ENCODE measurements around the gene TTC38. TPM values are rescaled to one million over a fixed set of nuclear protein-coding genes. Genes with fewer than 3 reads are reported as not detected.

The TTC38 gene
- total RNA-seq, 4 donors from 2014 or later = 13.6 to 30.5 (median 19.5) TPM

GRCh38 chr22:46296257-46297150 lies 28.7 kb downstream of the TTC38 start, which contains the start of gene GTSE1:
Gene GTSE1, plus strand, starts transcription at chr22:46296870. Its CDS starts 531 bp downstream, at chr22:46297401.
- H3K4me1 ChIP-seq = peaks cover 14 to 30% (median 16%) of the 10 kb centered on the region in 3 donors
- DNase-seq = peak; percentile 86
- H3K4me3 ChIP-seq = peak within 1 kb of the TSS; percentile 55 to 63 (median 60)
- intact Hi-C loops (cut with DNase I) = no loop called here
- peak within 1 kb of the TSS; percentile 84 to 95 (median 88) for H3K27ac ChIP-seq
- H3K36me3 ChIP-seq = peaks cover 4 to 22% (median 8%) of the 10 kb centered on the region in 3 donors
- WGBS, 2 donors = 3 to 4% methylated on average over 6 to 23 of the region's 76 CpGs
- H3K27me3 ChIP-seq = no peaks in the 10 kb centered on the region
- TF ChIP-seq POLR2A (IDR thresholded peaks at IDR 0.05) (peak in 3 of 4 donors; percentile 39 to 69 (median 62)), CTCF (IDR thresholded peaks at IDR 0.05) (peak in 3 of 6 experiments; percentile 10 to 59 (median 17))
- peaks cover 0 to 7% (median 0%) of the 10 kb centered on the region in 3 donors for H3K9me3 ChIP-seq

GRCh38 chr22:46297151-46297812 lies 29.5 kb downstream of the TTC38 start:
- no peak for DNase-seq
- 4 to 16% methylated on average over 6 to 18 of the region's 32 CpGs for WGBS, 2 donors
- intact Hi-C loops (cut with DNase I) = no loop called here

GRCh38 chr22:46299101-46299500 lies 31.3 kb downstream of the TTC38 start:
- Histone ChIP-seq H3K4me3 (no peak overlapping the region), H3K4me1 (peaks cover 14 to 27% (median 16%) of the 10 kb centered on the region in 3 donors), H3K27me3 (no peaks in the 10 kb centered on the region), H3K36me3 (no peaks in the 10 kb centered on the region), H3K27ac (no peak overlapping the region), H3K9me3 (no peaks in the 10 kb centered on the region)
- 89 to 91% methylated on average over 13 of the region's 13 CpGs for WGBS, 2 donors
- intact Hi-C loops (cut with DNase I) = no loop called here
- no peak for DNase-seq
- TF ChIP-seq POLR2A (IDR thresholded peaks at IDR 0.05) = no peak
- TF ChIP-seq CTCF (IDR thresholded peaks at IDR 0.05) = no peak

More at GRCh38 chr22:46297151-46297812, 29.5 kb downstream of the TTC38 start:
- TF ChIP-seq CTCF (IDR thresholded peaks at IDR 0.05) (no peak), POLR2A (IDR thresholded peaks at IDR 0.05) (no peak)
- peaks cover 14 to 30% (median 16%) of the 10 kb centered on the region in 3 donors for H3K4me1 ChIP-seq
- H3K9me3 ChIP-seq = peaks cover 0 to 1% (median 0%) of the 10 kb centered on the region in 3 donors
- peak overlapping the region; percentile 55 to 63 (median 60) for H3K4me3 ChIP-seq
- no peaks in the 10 kb centered on the region for H3K27me3 ChIP-seq
- H3K27ac ChIP-seq = peak overlapping the region in 3 of 4 donors; percentile 84 to 95 (median 88)
- H3K36me3 ChIP-seq = peaks cover 3 to 14% (median 6%) of the 10 kb centered on the region in 3 donors

- no peak for DNase-seq
- no peak overlapping the region for H3K27ac ChIP-seq
- no peak overlapping the region for H3K4me3 ChIP-seq
- H3K9me3 ChIP-seq = no peaks in the 10 kb centered on the region
- intact Hi-C loops (cut with DNase I) = no loop called here
- no peaks in the 10 kb centered on the region for H3K36me3 ChIP-seq
- H3K4me1 ChIP-seq = peaks cover 14 to 24% (median 14%) of the 10 kb centered on the region in 3 donors
- WGBS, 2 donors = 91 to 100% methylated on average over 6 to 7 of the region's 7 CpGs
- no peaks in the 10 kb centered on the region for H3K27me3 ChIP-seq
- no peak for TF ChIP-seq POLR2A (IDR thresholded peaks at IDR 0.05)
- TF ChIP-seq CTCF (IDR thresholded peaks at IDR 0.05) = no peak
Measured at GRCh38 chr22:46300491-46300890, 32.7 kb downstream of the TTC38 start.

Measured in esophagus squamous epithelium (tissue), 5 donors.